Diencephalon (tissue), 1 donor: ENCODE results near the gene CGB3. TPM values are rescaled to one million over a fixed set of nuclear protein-coding genes. Genes with fewer than 3 reads are reported as not detected.

ENCODE experiments used
- small RNA-seq: library from RNA; depleted of rRNA; stranded (forward); fragments of <200 nt; gene quantifications from one replicate; pipeline ENCODE3, GENCODE V24; 2014
- total RNA-seq: library from RNA; depleted of rRNA; stranded (reverse); fragments of >200 nt; gene quantifications from one replicate; pipeline ENCODE4 v1.2.3, GENCODE V29; 2014

CGB3 gene
- total RNA-seq, result not detected

GRCh38 chr19:49024233-49024632, at the start of gene CGB3:
CGB3 (minus strand) TSS chr19:49024333; CDS start chr19:49023971, 362 bp downstream.

GRCh38 chr19:49064768-49065611, 40.9 kb upstream of the CGB3 start, which contains the start of gene NTF4:
NTF4 (minus strand) TSS chr19:49064818; CDS start chr19:49061997, 2,821 bp downstream.

GRCh38 chr19:49057636-49058234, 33.6 kb upstream of the CGB3 start, which contains the start of gene CGB7:
CGB7 (minus strand) TSS chr19:49057749; CDS start chr19:49055375, 2,374 bp downstream.

GRCh38 chr19:49049011-49049410, 24.9 kb upstream of the CGB3 start, which contains the start of gene CGB8:
CGB8 (minus strand) TSS chr19:49049111; CDS start chr19:49048739, 372 bp downstream.

GRCh38 chr19:49043548-49043947, 19.4 kb upstream of the CGB3 start, which contains the start of gene CGB5:
CGB5 (plus strand) TSS chr19:49043848; CDS start chr19:49044210, 362 bp downstream.

GRCh38 chr19:49036815-49037214, 12.7 kb upstream of the CGB3 start, which contains the start of gene CGB1:
CGB1 (minus strand) TSS chr19:49036895; CDS start chr19:49036711, 184 bp downstream.

GRCh38 chr19:49031642-49032301, 7.6 kb upstream of the CGB3 start, which contains the start of gene CGB2:
CGB2 (plus strand) TSS chr19:49031890; CDS start chr19:49032096, 206 bp downstream.

GRCh38 chr19:49017041-49017665, 7.0 kb downstream of the CGB3 start, which contains the start of gene LHB:
LHB (minus strand) TSS chr19:49017091; CDS start chr19:49017081, 10 bp downstream.

GRCh38 chr19:48993175-48994034, 30.7 kb downstream of the CGB3 start, which contains the start of the genes GYS1 and RUVBL2:
GYS1 (minus strand) TSS chr19:48993309; CDS start chr19:48993112, 197 bp downstream.
RUVBL2 (plus strand) TSS chr19:48993887; CDS start chr19:48993912, 25 bp downstream.

Small RNA genes lying within 50 kb of the gene (small RNA-seq; reads per million reads assigned to genes)
- not detected for gene MIR6798

Other genes with a start within 250 kb of the CGB3 start
- gene BCAT2, start 213.3 kb downstream of the CGB3 start, total RNA-seq, result 17.1 TPM
- gene HSD17B14, start 187.8 kb downstream of the CGB3 start, total RNA-seq, result 5.3 TPM
- 2.3 TPM for gene PLEKHA4, start 155.7 kb downstream of the CGB3 start, total RNA-seq
- gene PPP1R15A, start 151.9 kb downstream of the CGB3 start, total RNA-seq, result 21.5 TPM
- gene TULP2, start 125.6 kb downstream of the CGB3 start, total RNA-seq, result 0.46 TPM
- 69.9 TPM for gene NUCB1, start 124.0 kb downstream of the CGB3 start, total RNA-seq
- gene DHDH, start 90.6 kb downstream of the CGB3 start, total RNA-seq, result 2.3 TPM
- 15.7 TPM for gene BAX, start 69.5 kb downstream of the CGB3 start, total RNA-seq
- gene FTL, start 59.0 kb downstream of the CGB3 start, total RNA-seq, result 812 TPM
- gene GYS1, start 31.0 kb downstream of the CGB3 start, total RNA-seq, result 18.9 TPM
- 113 TPM for gene RUVBL2, start 30.4 kb downstream of the CGB3 start, total RNA-seq
- gene LHB, start 7.2 kb downstream of the CGB3 start, total RNA-seq, result not detected
- not detected for gene CGB2, start 7.6 kb upstream of the CGB3 start, total RNA-seq
- gene CGB1, start 12.6 kb upstream of the CGB3 start, total RNA-seq, result not detected
- not detected for gene CGB5, start 19.5 kb upstream of the CGB3 start, total RNA-seq
- not detected for gene CGB8, start 24.8 kb upstream of the CGB3 start, total RNA-seq
- not detected for gene CGB7, start 33.4 kb upstream of the CGB3 start, total RNA-seq
- not detected for gene NTF4, start 40.5 kb upstream of the CGB3 start, total RNA-seq
- not detected for gene KCNA7, start 48.4 kb upstream of the CGB3 start, total RNA-seq
- 125 TPM for gene SNRNP70, start 61.1 kb upstream of the CGB3 start, total RNA-seq
- 40.1 TPM for gene LIN7B, start 90.0 kb upstream of the CGB3 start, total RNA-seq
- 3.2 TPM for gene C19orf73, start 94.8 kb upstream of the CGB3 start, total RNA-seq
- 59.1 TPM for gene PPFIA3, start 95.2 kb upstream of the CGB3 start, total RNA-seq
- 1.4 TPM for gene HRC, start 131.1 kb upstream of the CGB3 start, total RNA-seq
- 7.2 TPM for gene TRPM4, start 133.5 kb upstream of the CGB3 start, total RNA-seq